ENCODE measurements around the gene ZNF488. TPM values are rescaled to one million over a fixed set of nuclear protein-coding genes. Genes with fewer than 3 reads are reported as not detected.
"Not testable (repeated sequence)": the region's sequence is repeated elsewhere in the genome, so short reads cannot be mapped to it uniquely, and the experiment has no call there.

ZNF488 gene
- total RNA-seq, 2 experiments from 2014 or later: 0.05 TPM; not detected in 1

- H3K27me3 Mint-ChIP-seq: peaks cover 48% of the 10 kb centered on the region
- H3K4me1 Mint-ChIP-seq: peaks cover 12% of the 10 kb centered on the region
- CTCF ChIA-PET: interaction anchor here (0.6 kb wide), 1 partner anchor 1028 kb away, joined by 3 read pairs; no protein-coding TSS in a partner anchor
- DNase-seq; H3K36me3 Mint-ChIP-seq (ENCODE audit: low read depth); H3K27ac Mint-ChIP-seq; H3K4me3 Mint-ChIP-seq; POLR2A ChIA-PET: not testable (repeated sequence)
- peaks cover 13% of the 10 kb centered on the region for H3K9me3 Mint-ChIP-seq
Observed at GRCh38 chr10:47386104-47386503, 2.0 kb upstream of the ZNF488 start.

- ChIA-PET POLR2A (no interaction called here), CTCF (no interaction called here)
- Mint-ChIP-seq H3K36me3 (ENCODE audit: low read depth) (no peaks in the 10 kb centered on the region), H3K4me1 (peaks cover 25% of the 10 kb centered on the region), H3K27ac (peak overlapping the region; percentile 2), H3K9me3 (peaks cover 13% of the 10 kb centered on the region), H3K4me3 (peak overlapping the region; percentile 74), H3K27me3 (peaks cover 58% of the 10 kb centered on the region)
- DNase-seq: no peak
Observed at GRCh38 chr10:47383261-47384147, 589 bp downstream of the ZNF488 start.

- ChIA-PET POLR2A (no interaction called here), CTCF (no interaction called here)
- no peak overlapping the region for H3K27ac Mint-ChIP-seq
- peaks cover 6% of the 10 kb centered on the region for H3K9me3 Mint-ChIP-seq
- DNase-seq: no peak
- H3K4me3 Mint-ChIP-seq: no peak overlapping the region
- no peaks in the 10 kb centered on the region for H3K36me3 Mint-ChIP-seq (ENCODE audit: low read depth)
- H3K4me1 Mint-ChIP-seq: peaks cover 25% of the 10 kb centered on the region
- H3K27me3 Mint-ChIP-seq: peaks cover 67% of the 10 kb centered on the region
Observed at GRCh38 chr10:47381427-47382379, 2.4 kb downstream of the ZNF488 start.

- POLR2A ChIA-PET: interaction anchor here (0.6 kb wide), 1 partner anchor 1098 kb away, joined by 4 read pairs; no protein-coding TSS in a partner anchor
- CTCF ChIA-PET: no interaction called here
- Mint-ChIP-seq H3K9me3 (peaks cover 6% of the 10 kb centered on the region), H3K4me3 (no peak overlapping the region), H3K36me3 (ENCODE audit: low read depth) (no peaks in the 10 kb centered on the region), H3K27ac (no peak overlapping the region), H3K27me3 (peaks cover 72% of the 10 kb centered on the region), H3K4me1 (peaks cover 25% of the 10 kb centered on the region)
- no peak for DNase-seq
Observed at GRCh38 chr10:47381103-47381395, 3.0 kb downstream of the ZNF488 start.

GRCh38 chr10:47380341-47381102 is 3.6 kb downstream of the ZNF488 start:
- POLR2A ChIA-PET: interaction anchor here (0.6 kb wide), 1 partner anchor 1098 kb away, joined by 4 read pairs; no protein-coding TSS in a partner anchor
- Mint-ChIP-seq H3K36me3 (ENCODE audit: low read depth) (no peaks in the 10 kb centered on the region), H3K4me3 (no peak overlapping the region), H3K27me3 (peaks cover 73% of the 10 kb centered on the region), H3K4me1 (peaks cover 25% of the 10 kb centered on the region), H3K27ac (no peak overlapping the region), H3K9me3 (peaks cover 2% of the 10 kb centered on the region)
- no peak for DNase-seq
- CTCF ChIA-PET: no interaction called here

GRCh38 chr10:47379901-47380300 is 4.2 kb downstream of the ZNF488 start:
- no peak overlapping the region for H3K27ac Mint-ChIP-seq
- ChIA-PET POLR2A (no interaction called here), CTCF (interaction anchor here (1.0 kb wide), 1 partner anchor 10 kb away, joined by 3 read pairs; no protein-coding TSS in a partner anchor)
- no peaks in the 10 kb centered on the region for H3K36me3 Mint-ChIP-seq (ENCODE audit: low read depth)
- no peaks in the 10 kb centered on the region for H3K9me3 Mint-ChIP-seq
- peaks cover 71% of the 10 kb centered on the region for H3K27me3 Mint-ChIP-seq
- DNase-seq: no peak
- H3K4me3 Mint-ChIP-seq: no peak overlapping the region
- peaks cover 24% of the 10 kb centered on the region for H3K4me1 Mint-ChIP-seq

GRCh38 chr10:47379445-47379785 is 4.7 kb downstream of the ZNF488 start:
- Mint-ChIP-seq H3K9me3 (no peaks in the 10 kb centered on the region), H3K4me3 (no peak overlapping the region), H3K36me3 (ENCODE audit: low read depth) (no peaks in the 10 kb centered on the region), H3K4me1 (peaks cover 22% of the 10 kb centered on the region), H3K27ac (no peak overlapping the region), H3K27me3 (peaks cover 69% of the 10 kb centered on the region)
- no peak for DNase-seq
- POLR2A ChIA-PET: no interaction called here
- CTCF ChIA-PET: interaction anchor here (1.0 kb wide), 1 partner anchor 10 kb away, joined by 3 read pairs; no protein-coding TSS in a partner anchor

- Mint-ChIP-seq H3K4me1 (peaks cover 19% of the 10 kb centered on the region), H3K4me3 (no peak overlapping the region), H3K27me3 (peaks cover 66% of the 10 kb centered on the region), H3K27ac (no peak overlapping the region), H3K36me3 (ENCODE audit: low read depth) (no peaks in the 10 kb centered on the region), H3K9me3 (no peaks in the 10 kb centered on the region)
- ChIA-PET POLR2A (no interaction called here), CTCF (interaction anchor here (1.0 kb wide), 1 partner anchor 9 kb away, joined by 3 read pairs; no protein-coding TSS in a partner anchor)
- DNase-seq: no peak
Observed at GRCh38 chr10:47378606-47379444, 5.3 kb downstream of the ZNF488 start.

- CTCF ChIA-PET: no interaction called here
- Mint-ChIP-seq H3K36me3 (ENCODE audit: low read depth) (no peaks in the 10 kb centered on the region), H3K27me3 (peaks cover 59% of the 10 kb centered on the region), H3K4me3 (no peak overlapping the region), H3K9me3 (no peaks in the 10 kb centered on the region), H3K27ac (no peak overlapping the region), H3K4me1 (peaks cover 14% of the 10 kb centered on the region)
- POLR2A ChIA-PET: no interaction called here
- no peak for DNase-seq
Observed at GRCh38 chr10:47378183-47378510, 5.9 kb downstream of the ZNF488 start.

GRCh38 chr10:47376522-47377220 is 7.4 kb downstream of the ZNF488 start:
- H3K9me3 Mint-ChIP-seq: no peaks in the 10 kb centered on the region
- H3K27ac Mint-ChIP-seq: no peak overlapping the region
- no peaks in the 10 kb centered on the region for H3K36me3 Mint-ChIP-seq (ENCODE audit: low read depth)
- no peak overlapping the region for H3K4me3 Mint-ChIP-seq
- POLR2A ChIA-PET: no interaction called here
- CTCF ChIA-PET: interaction anchor here (0.7 kb wide), 1 partner anchor 61 kb away, joined by 3 read pairs; no protein-coding TSS in a partner anchor
- peaks cover 20% of the 10 kb centered on the region for H3K4me1 Mint-ChIP-seq
- H3K27me3 Mint-ChIP-seq: peaks cover 46% of the 10 kb centered on the region
- no peak for DNase-seq

- H3K9me3 Mint-ChIP-seq: no peaks in the 10 kb centered on the region
- H3K4me1 Mint-ChIP-seq: peaks cover 7% of the 10 kb centered on the region
- CTCF ChIA-PET: no interaction called here
- H3K27me3 Mint-ChIP-seq: peaks cover 37% of the 10 kb centered on the region
- no peaks in the 10 kb centered on the region for H3K36me3 Mint-ChIP-seq (ENCODE audit: low read depth)
- no peak overlapping the region for H3K4me3 Mint-ChIP-seq
- POLR2A ChIA-PET: no interaction called here
- DNase-seq: no peak
- no peak overlapping the region for H3K27ac Mint-ChIP-seq
Observed at GRCh38 chr10:47374611-47375536, 9.2 kb downstream of the ZNF488 start.

All from activated CD4-positive, alpha-beta T cell treated with anti-CD3 and anti-CD28 coated beads, Interleukin-2, amount 10 ng/mL, durations not matched to agents 7 days and 5 days (primary cell).